Esophagus squamous epithelium (tissue), 5 donors: ENCODE data around the gene ZNF44. TPM values are rescaled to one million over a fixed set of nuclear protein-coding genes. Genes with fewer than 3 reads are reported as not detected.
"Not testable (repeated sequence)": the region's sequence is repeated elsewhere in the genome, so short reads cannot be mapped to it uniquely, and the experiment has no call there.

Experiments used
- DNase-seq: peaks from one replicate; lab custom pipeline; 2025; lab: John Stamatoyannopoulos, UW
- H3K27ac ChIP-seq, 4 donors: fragments of 200-600 bp; sonication (generic); one replicate each; pipeline ENCODE4 v1.5.1; 2016 to 2019; ENCODE audit warnings: mild to moderate bottlenecking in 1 of 4
- H3K27me3 ChIP-seq, 4 donors: fragments of 200-600 bp; sonication (generic); 1 replicate in 3 of 4; 2 replicates in 1 of 4; pipeline versions ENCODE4 v1.5.1 to v1.6.0; 2017 to 2021; ENCODE audit warnings: antibody characterized with exemption in 1 of 4
- H3K36me3 ChIP-seq, 3 donors: fragments of 200-600 bp; sonication (generic); one replicate each; pipeline ENCODE4 v1.5.1; 2016 to 2019
- H3K4me1 ChIP-seq, 3 donors: fragments of 200-600 bp; sonication (generic); one replicate each; pipeline ENCODE4 v1.5.1; 2017 to 2019
- H3K4me3 ChIP-seq, 4 donors: fragments of 200-600 bp; sonication (generic); 1 replicate in 3 of 4; 2 replicates in 1 of 4; pipeline ENCODE4 v1.5.1; 2016 to 2019; ENCODE audit warnings: mild to moderate bottlenecking in 2 of 4, moderate library complexity in 1 of 4
- H3K9me3 ChIP-seq, 3 donors: fragments of 200-600 bp; sonication (generic); one replicate each; pipeline ENCODE4 v1.5.1; 2016 to 2019
- CTCF ChIP-seq, 6 experiments: fragments of 450-650 bp in 4 of 6; fragments of 200-600 bp in 2 of 6; sonication (generic) in 2 of 6; IDR thresholded peaks; one replicate each; pipeline ENCODE4 v1.5.1; 2016 to 2019; ENCODE audit warnings: antibody characterized with exemption in 6 of 6, mild to moderate bottlenecking in 4 of 6, moderate library complexity in 4 of 6
- POLR2A ChIP-seq, 4 donors: fragments of 450-650 bp; IDR thresholded peaks; one replicate each; pipeline ENCODE4 v1.6.1; 2017; ENCODE audit warnings: antibody characterized with exemption in 4 of 4, mild to moderate bottlenecking in 4 of 4, moderate library complexity in 3 of 4
- WGBS, 2 donors: methylation state at CpG; one replicate each; pipeline ENCODE4 v1.1.5; 2018; 5-methylcytosine and 5-hydroxymethylcytosine counted together
- intact Hi-C: fragments of 100-400 bp; cut with DNase I; formaldehyde crosslinking; loops from one replicate; pipeline ENCODE4 v1.15.0; 2022
- total RNA-seq, 4 donors: library from RNA; depleted of rRNA; stranded (reverse); fragments of >200 nt; gene quantifications; one replicate each; pipeline ENCODE4 v1.1.0, GENCODE V29; 2016
- donor health status: DM: yes; HTN: yes; CAD: no.

Gene ZNF44
- total RNA-seq, 4 donors from 2014 or later = 5.9 to 11.6 (median 6.7) TPM

DNA sequence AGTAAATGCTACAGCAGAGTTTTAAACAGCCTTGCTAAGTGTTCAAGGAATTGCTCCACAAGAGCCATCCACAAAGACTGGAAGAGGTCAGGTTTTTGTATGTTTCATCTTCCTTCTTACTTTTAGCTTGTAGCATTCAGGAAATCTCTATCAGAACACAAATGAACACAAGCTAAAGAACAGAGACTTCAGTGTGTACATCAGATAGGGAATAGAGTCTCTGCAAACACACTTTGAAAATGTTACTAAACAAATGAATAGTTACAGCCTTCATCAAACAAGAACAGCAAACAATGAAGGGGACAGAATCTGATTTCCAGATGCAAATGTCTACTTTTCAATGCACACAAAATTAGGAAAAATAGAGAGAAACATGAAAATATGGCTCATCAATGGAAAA lies 31.0 kb upstream of the ZNF44 start:
- Histone ChIP-seq H3K27ac (no peak overlapping the region), H3K4me1 (no peaks in the 10 kb centered on the region), H3K36me3 (peaks cover 0 to 47% (median 14%) of the 10 kb centered on the region in 3 donors), H3K9me3 (peaks cover 0 to 36% (median 6%) of the 10 kb centered on the region in 3 donors), H3K4me3 (no peak overlapping the region), H3K27me3 (no peaks in the 10 kb centered on the region)
- TF ChIP-seq CTCF (IDR thresholded peaks at IDR 0.05) (no peak), POLR2A (IDR thresholded peaks at IDR 0.05) (no peak)
- intact Hi-C loops = no loop called here
- DNase-seq = no peak

GRCh38 chr19:12318782-12319413 lies 24.2 kb upstream of the ZNF44 start:
- H3K4me1 ChIP-seq = no peaks in the 10 kb centered on the region
- H3K4me3 ChIP-seq = no peak overlapping the region
- H3K9me3 ChIP-seq = peaks cover 0 to 66% (median 37%) of the 10 kb centered on the region in 3 donors
- no peak overlapping the region for H3K27ac ChIP-seq
- TF ChIP-seq POLR2A (IDR thresholded peaks at IDR 0.05) (no peak), CTCF (IDR thresholded peaks at IDR 0.05) (no peak)
- H3K27me3 ChIP-seq = no peaks in the 10 kb centered on the region
- no peak for DNase-seq
- intact Hi-C loops = no loop called here
- H3K36me3 ChIP-seq = peaks cover 14 to 75% (median 24%) of the 10 kb centered on the region in 3 donors
- 95% methylated on average over 13 of the region's 13 CpGs for WGBS, 2 donors

DNA sequence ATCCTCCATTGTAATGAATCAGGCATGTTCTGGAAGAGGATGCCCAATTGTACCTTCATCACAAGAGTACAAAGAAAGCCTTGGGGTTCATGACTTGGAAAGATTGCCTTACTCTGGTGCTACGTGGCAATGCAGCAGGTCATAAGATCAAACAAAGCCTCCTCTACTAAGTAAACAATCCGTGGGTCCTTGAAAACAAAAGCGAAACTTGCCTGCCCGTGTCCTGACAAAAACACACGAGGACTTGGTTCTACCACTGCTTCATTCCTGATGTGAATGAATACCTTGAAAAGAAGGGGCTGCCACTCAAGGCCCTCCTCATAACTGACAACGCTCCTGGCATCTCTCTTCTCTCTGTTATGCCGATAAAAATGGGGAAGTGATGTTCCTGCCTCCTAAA lies 19.9 kb upstream of the ZNF44 start:
- no peak overlapping the region for H3K27ac ChIP-seq
- intact Hi-C loops = no loop called here
- 55 to 58% methylated on average over 7 of the region's 7 CpGs for WGBS, 2 donors
- H3K9me3 ChIP-seq = peaks cover 0 to 27% (median 23%) of the 10 kb centered on the region in 3 donors
- H3K27me3 ChIP-seq = no peaks in the 10 kb centered on the region
- TF ChIP-seq CTCF (IDR thresholded peaks at IDR 0.05) (no peak), POLR2A (IDR thresholded peaks at IDR 0.05) (no peak)
- no peak overlapping the region for H3K4me3 ChIP-seq
- no peak for DNase-seq
- peaks cover 0 to 32% (median 5%) of the 10 kb centered on the region in 3 donors for H3K36me3 ChIP-seq
- H3K4me1 ChIP-seq = no peaks in the 10 kb centered on the region

- intact Hi-C loops, H3K9me3 ChIP-seq, H3K27me3 ChIP-seq, H3K27ac ChIP-seq, DNase-seq, H3K4me3 ChIP-seq, H3K4me1 ChIP-seq, H3K36me3 ChIP-seq: not testable (repeated sequence)
- whole genome bisulfite sequencing, 2 donors = 92 to 94% methylated on average over 9 to 11 of the region's 12 CpGs
These were observed 14.2 kb upstream of the ZNF44 start for GRCh38 chr19:12308891-12309290.

- no peaks in the 10 kb centered on the region for H3K36me3 ChIP-seq
- peak overlapping the region; percentile 93 to 99 (median 97) for H3K27ac ChIP-seq
- H3K27me3 ChIP-seq = no peaks in the 10 kb centered on the region
- DNase-seq = no peak
- peak overlapping the region; percentile 70 to 97 (median 93) for H3K4me3 ChIP-seq
- 20 to 50% methylated on average over 7 to 9 of the region's 11 CpGs for WGBS, 2 donors
- intact Hi-C loops = no loop called here
- H3K4me1 ChIP-seq = peaks cover 11 to 41% (median 17%) of the 10 kb centered on the region in 3 donors
- TF ChIP-seq CTCF (IDR thresholded peaks at IDR 0.05) (no peak), POLR2A (IDR thresholded peaks at IDR 0.05) (no peak)
- H3K9me3 ChIP-seq = no peaks in the 10 kb centered on the region
These were observed 508 bp upstream of the ZNF44 start for GRCh38 chr19:12295191-12295590.
